Inflammatory macrophage treated with lipopolysaccharide for 4 hours (primary cell): Measurements from ENCODE around the gene EXO1.
A peak's percentile ranks its signal among the peaks of the same experiment; 100 is the strongest.
"Not testable (repeated sequence)": the region's sequence is repeated elsewhere in the genome, so short reads cannot be mapped to it uniquely, and the experiment has no call there.

Experiments used
- DNase-seq: peaks from one replicate; pipeline ENCODE4 v3.0.0-alpha.2; 2020

The EXO1 gene

GRCh38 chr1:241847796-241848685, at the start of gene EXO1:
EXO1 (plus strand) TSS chr1:241848204; CDS start chr1:241850426, 2,222 bp downstream.
- peak; percentile 91 for DNase-seq

GRCh38 chr1:241799416-241799815, 48.6 kb upstream of the EXO1 start:
- no peak for DNase-seq

- DNase-seq: no peak
Measured at GRCh38 chr1:241800640-241801039, 47.4 kb upstream of the EXO1 start.

GRCh38 chr1:241802863-241803262, 45.1 kb upstream of the EXO1 start:
- DNase-seq: no peak

- not testable (repeated sequence) for DNase-seq
Measured at GRCh38 chr1:241804706-241805105, 43.3 kb upstream of the EXO1 start.

GRCh38 chr1:241808265-241808664, 39.7 kb upstream of the EXO1 start:
- no peak for DNase-seq

- DNase-seq: peak; percentile 83
Measured at GRCh38 chr1:241810769-241811405, 37.1 kb upstream of the EXO1 start.

GRCh38 chr1:241813768-241814320, 34.2 kb upstream of the EXO1 start:
- peak; percentile 42 for DNase-seq

GRCh38 chr1:241816008-241816407, 32.0 kb upstream of the EXO1 start:
- DNase-seq: no peak

- no peak for DNase-seq
Measured at GRCh38 chr1:241817331-241817792, 30.6 kb upstream of the EXO1 start.

GRCh38 chr1:241817956-241818612, 29.9 kb upstream of the EXO1 start:
- DNase-seq: peak; percentile 47

- DNase-seq: no peak
Measured at GRCh38 chr1:241819340-241819866, 28.6 kb upstream of the EXO1 start.

GRCh38 chr1:241821363-241821762, 26.6 kb upstream of the EXO1 start:
- DNase-seq: peak; percentile 81

- DNase-seq: no peak
Measured at GRCh38 chr1:241822846-241823245, 25.2 kb upstream of the EXO1 start.

- DNase-seq: no peak
Measured at GRCh38 chr1:241823925-241824324, 24.1 kb upstream of the EXO1 start.

- no peak for DNase-seq
Measured at GRCh38 chr1:241825581-241825980, 22.4 kb upstream of the EXO1 start.

GRCh38 chr1:241826613-241827012, 21.4 kb upstream of the EXO1 start:
- DNase-seq: not testable (repeated sequence)

- no peak for DNase-seq
Measured at GRCh38 chr1:241827264-241827663, 20.7 kb upstream of the EXO1 start.

- no peak for DNase-seq
Measured at GRCh38 chr1:241828463-241829021, 19.5 kb upstream of the EXO1 start.

GRCh38 chr1:241829468-241829867, 18.5 kb upstream of the EXO1 start:
- DNase-seq: peak; percentile 40

- peak; percentile 47 for DNase-seq
Measured at GRCh38 chr1:241834733-241835377, 13.1 kb upstream of the EXO1 start.

GRCh38 chr1:241836941-241837340, 11.1 kb upstream of the EXO1 start:
- no peak for DNase-seq
